Osteoblast (primary cell): Measurements from ENCODE around the gene WASL. TPM values are rescaled to one million over a fixed set of nuclear protein-coding genes. Genes with fewer than 3 reads are reported as not detected.

ENCODE experiments used
- DNase-seq: peaks from one replicate; pipeline ENCODE4 v3.0.0; 2011; ENCODE audit warnings: low spot score, mixed read lengths; ENCODE audit not compliant: insufficient read length; ENCODE audit errors: missing footprints
- H2AFZ ChIP-seq: 2 replicates; pipeline ENCODE4 v1.6.0; 2011; ENCODE audit warnings: mild to moderate bottlenecking, low read length
- H3K27ac ChIP-seq: 2 replicates; pipeline ENCODE4 v1.5.1; 2011; ENCODE audit warnings: mild to moderate bottlenecking, low read depth, low read length, moderate library complexity
- H3K27me3 ChIP-seq: 2 replicates; pipeline ENCODE4 v1.6.0; 2012; ENCODE audit warnings: mild to moderate bottlenecking, control low read depth, inconsistent platforms, low read length, moderate library complexity; ENCODE audit not compliant: insufficient read depth
- H3K36me3 ChIP-seq: 2 replicates; pipeline ENCODE4 v1.5.1; 2011; ENCODE audit warnings: mild to moderate bottlenecking, low read length, control low read depth, moderate library complexity; ENCODE audit not compliant: insufficient read depth
- H3K4me1 ChIP-seq: 2 replicates; pipeline ENCODE4 v1.5.1; 2011; ENCODE audit warnings: mild to moderate bottlenecking, low read length, control low read depth, moderate library complexity; ENCODE audit not compliant: insufficient read depth
- H3K4me2 ChIP-seq: 2 replicates; pipeline ENCODE4 v1.6.0; 2011; ENCODE audit warnings: mild to moderate bottlenecking, low read length; ENCODE audit not compliant: insufficient read depth
- H3K4me3 ChIP-seq: fragments of 200-600 bp; sonication (generic); 3 replicates; pipeline ENCODE4 v1.5.1; 2012; ENCODE audit warnings: mild to moderate bottlenecking, low read length, inconsistent platforms; ENCODE audit not compliant: insufficient read depth
- H3K79me2 ChIP-seq: 2 replicates; pipeline ENCODE4 v1.6.0; 2012; ENCODE audit warnings: mild to moderate bottlenecking, low read length, control low read depth, inconsistent platforms; ENCODE audit not compliant: insufficient read depth
- H3K9me3 ChIP-seq: 2 replicates; pipeline ENCODE4 v1.5.1; 2011; ENCODE audit warnings: low read depth, low read length, control low read depth
- H4K20me1 ChIP-seq: 2 replicates; pipeline ENCODE4 v1.6.0; 2012; ENCODE audit warnings: mild to moderate bottlenecking, low read length, control low read depth; ENCODE audit not compliant: insufficient read depth
- total RNA-seq: library from RNA; depleted of rRNA; stranded (reverse); fragments of >200 nt; gene quantifications from 2 replicates; pipeline ENCODE4 v1.2.3, GENCODE V29; 2012
- TF ChIP-seq, protein P1 (sequence below): IDR thresholded peaks from 2 replicates; pipeline ENCODE4 v1.5.1; 2011; ENCODE audit warnings: mild to moderate bottlenecking, low read depth, low read length, moderate library complexity; ENCODE audit errors: extremely low read depth

WASL gene
- total RNA-seq, 1 donor: 23.2 TPM

DNA sequence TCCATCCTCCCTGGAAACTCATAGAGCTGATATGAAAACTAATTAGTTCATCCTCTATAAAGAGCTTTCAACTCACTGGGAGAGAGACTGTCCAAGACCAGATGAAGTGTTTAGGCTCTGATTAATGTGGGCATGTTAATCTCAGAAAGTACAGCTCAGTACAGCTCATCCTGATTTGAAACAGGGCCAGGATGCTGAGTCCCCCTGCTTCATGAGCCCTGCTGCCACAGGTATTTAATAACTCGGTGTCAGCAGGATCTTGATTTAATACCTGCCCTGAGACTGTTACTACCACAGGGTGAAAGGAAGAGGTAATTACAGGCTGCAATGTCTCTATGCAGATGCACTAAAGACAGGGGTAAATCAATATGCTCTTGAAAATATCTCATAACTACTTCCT lies 82.3 kb downstream of the WASL start:
- Histone ChIP-seq H3K4me2 (no peak overlapping the region), H3K9me3 (no peaks in the 10 kb centered on the region), H3K27ac (no peak overlapping the region), H2AFZ (no peak overlapping the region), H3K36me3 (no peaks in the 10 kb centered on the region), H4K20me1 (no peaks in the 10 kb centered on the region), H3K79me2 (no peaks in the 10 kb centered on the region), H3K27me3 (no peaks in the 10 kb centered on the region), H3K4me1 (no peaks in the 10 kb centered on the region), H3K4me3 (no peak overlapping the region)
- TF ChIP-seq, protein P1, sequence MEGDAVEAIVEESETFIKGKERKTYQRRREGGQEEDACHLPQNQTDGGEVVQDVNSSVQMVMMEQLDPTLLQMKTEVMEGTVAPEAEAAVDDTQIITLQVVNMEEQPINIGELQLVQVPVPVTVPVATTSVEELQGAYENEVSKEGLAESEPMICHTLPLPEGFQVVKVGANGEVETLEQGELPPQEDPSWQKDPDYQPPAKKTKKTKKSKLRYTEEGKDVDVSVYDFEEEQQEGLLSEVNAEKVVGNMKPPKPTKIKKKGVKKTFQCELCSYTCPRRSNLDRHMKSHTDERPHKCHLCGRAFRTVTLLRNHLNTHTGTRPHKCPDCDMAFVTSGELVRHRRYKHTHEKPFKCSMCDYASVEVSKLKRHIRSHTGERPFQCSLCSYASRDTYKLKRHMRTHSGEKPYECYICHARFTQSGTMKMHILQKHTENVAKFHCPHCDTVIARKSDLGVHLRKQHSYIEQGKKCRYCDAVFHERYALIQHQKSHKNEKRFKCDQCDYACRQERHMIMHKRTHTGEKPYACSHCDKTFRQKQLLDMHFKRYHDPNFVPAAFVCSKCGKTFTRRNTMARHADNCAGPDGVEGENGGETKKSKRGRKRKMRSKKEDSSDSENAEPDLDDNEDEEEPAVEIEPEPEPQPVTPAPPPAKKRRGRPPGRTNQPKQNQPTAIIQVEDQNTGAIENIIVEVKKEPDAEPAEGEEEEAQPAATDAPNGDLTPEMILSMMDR: no peak
- no peak for DNase-seq

- TF ChIP-seq, protein P1: no peak
- no peaks in the 10 kb centered on the region for H3K9me3 ChIP-seq
- no peaks in the 10 kb centered on the region for H3K36me3 ChIP-seq
- H3K4me3 ChIP-seq: no peak overlapping the region
- H3K27ac ChIP-seq: no peak overlapping the region
- H3K79me2 ChIP-seq: no peaks in the 10 kb centered on the region
- H3K4me2 ChIP-seq: no peak overlapping the region
- H3K4me1 ChIP-seq: no peaks in the 10 kb centered on the region
- no peak for DNase-seq
- no peak overlapping the region for H2AFZ ChIP-seq
- H3K27me3 ChIP-seq: no peaks in the 10 kb centered on the region
- H4K20me1 ChIP-seq: no peaks in the 10 kb centered on the region
Observed at GRCh38 chr7:123665896-123666295, 82.9 kb downstream of the WASL start.

DNA sequence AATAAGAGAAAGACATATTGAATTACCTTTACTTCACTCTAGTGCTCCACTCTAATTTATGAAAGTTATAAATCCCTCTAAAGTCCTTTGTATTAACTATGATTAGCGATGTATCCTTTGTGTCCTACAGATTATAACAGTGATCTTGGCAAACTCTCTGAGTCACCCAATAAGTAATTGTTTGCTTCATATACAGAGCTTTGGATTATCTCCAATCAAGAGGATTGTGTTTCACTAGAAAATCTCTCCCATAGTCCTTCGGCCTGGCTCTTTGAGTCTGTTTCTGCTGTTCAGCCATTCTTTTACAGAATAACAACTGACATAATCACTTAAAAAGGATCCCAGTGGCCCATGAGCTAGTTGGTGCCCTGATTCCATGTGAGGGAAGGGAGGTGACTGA lies 83.6 kb downstream of the WASL start:
- TF ChIP-seq, protein P1: no peak
- no peaks in the 10 kb centered on the region for H3K9me3 ChIP-seq
- H3K79me2 ChIP-seq: no peaks in the 10 kb centered on the region

GRCh38 chr7:123663200-123663599 lies 85.6 kb downstream of the WASL start:
- no peak overlapping the region for H3K27ac ChIP-seq
- TF ChIP-seq, protein P1: no peak
- DNase-seq: no peak
- H3K79me2 ChIP-seq: no peaks in the 10 kb centered on the region
- H3K27me3 ChIP-seq: no peaks in the 10 kb centered on the region
- no peak overlapping the region for H3K4me3 ChIP-seq
- H3K36me3 ChIP-seq: no peaks in the 10 kb centered on the region
- H3K9me3 ChIP-seq: no peaks in the 10 kb centered on the region
- no peak overlapping the region for H2AFZ ChIP-seq
- H4K20me1 ChIP-seq: no peaks in the 10 kb centered on the region
- no peak overlapping the region for H3K4me2 ChIP-seq
- no peaks in the 10 kb centered on the region for H3K4me1 ChIP-seq

More for the DNA sequence above, 83.6 kb downstream of the WASL start:
- no peaks in the 10 kb centered on the region for H3K36me3 ChIP-seq
- H2AFZ ChIP-seq: no peak overlapping the region
- H3K27me3 ChIP-seq: no peaks in the 10 kb centered on the region
- no peak for DNase-seq
- no peak overlapping the region for H3K4me2 ChIP-seq
- H3K4me3 ChIP-seq: no peak overlapping the region
- no peak overlapping the region for H3K27ac ChIP-seq
- no peaks in the 10 kb centered on the region for H3K4me1 ChIP-seq
- H4K20me1 ChIP-seq: no peaks in the 10 kb centered on the region
